Measurements from ENCODE around the gene SHOC1. TPM values are rescaled to one million over a fixed set of nuclear protein-coding genes. Genes with fewer than 3 reads are reported as not detected.
"Not testable (repeated sequence)": the region's sequence is repeated elsewhere in the genome, so short reads cannot be mapped to it uniquely, and the experiment has no call there.

SHOC1 gene
- total RNA-seq, 1 donor = under 0.01 TPM

- Histone ChIP-seq H3K27me3 (ENCODE audit: insufficient read depth, low read length) (no peaks in the 10 kb centered on the region), H4K20me1 (ENCODE audit: insufficient read depth, low read length) (no peaks in the 10 kb centered on the region), H3K79me2 (ENCODE audit: insufficient read depth, low read length) (no peaks in the 10 kb centered on the region), H3K9me3 (ENCODE audit: low read depth, low read length) (no peaks in the 10 kb centered on the region), H3K27ac (ENCODE audit: low read depth, low read length) (no peak overlapping the region), H3K4me3 (ENCODE audit: insufficient read depth, low read length) (no peak overlapping the region), H2AFZ (ENCODE audit: low read length) (no peak overlapping the region), H3K36me3 (ENCODE audit: insufficient read depth, low read length) (no peaks in the 10 kb centered on the region), H3K4me1 (ENCODE audit: insufficient read depth, low read length) (no peaks in the 10 kb centered on the region), H3K4me2 (ENCODE audit: insufficient read depth, low read length) (no peak overlapping the region)
- DNase-seq (ENCODE audit: insufficient read length, low spot score, missing footprints) = no peak
- TF ChIP-seq CTCF (IDR thresholded peaks at IDR 0.05; ENCODE audit: extremely low read depth, low read depth, low read length) = no peak
These were observed 761 bp upstream of the SHOC1 start for GRCh38 chr9:111795557-111795839.

GRCh38 chr9:111791821-111792220, 2.9 kb downstream of the SHOC1 start:
- not testable (repeated sequence) for H3K36me3 ChIP-seq (ENCODE audit: insufficient read depth, low read length); H3K4me1 ChIP-seq (ENCODE audit: insufficient read depth, low read length); H3K9me3 ChIP-seq (ENCODE audit: low read depth, low read length); H2AFZ ChIP-seq (ENCODE audit: low read length); H3K4me3 ChIP-seq (ENCODE audit: insufficient read depth, low read length); H3K4me2 ChIP-seq (ENCODE audit: insufficient read depth, low read length); H3K27me3 ChIP-seq (ENCODE audit: insufficient read depth, low read length); DNase-seq (ENCODE audit: insufficient read length, low spot score, missing footprints); H4K20me1 ChIP-seq (ENCODE audit: insufficient read depth, low read length); H3K79me2 ChIP-seq (ENCODE audit: insufficient read depth, low read length); H3K27ac ChIP-seq (ENCODE audit: low read depth, low read length)

- no peak for TF ChIP-seq CTCF (IDR thresholded peaks at IDR 0.05; ENCODE audit: extremely low read depth, low read depth, low read length)
- DNase-seq (ENCODE audit: insufficient read length, low spot score, missing footprints) = no peak
- Histone ChIP-seq H3K4me2 (ENCODE audit: insufficient read depth, low read length) (no peak overlapping the region), H3K4me1 (ENCODE audit: insufficient read depth, low read length) (no peaks in the 10 kb centered on the region), H3K9me3 (ENCODE audit: low read depth, low read length) (peaks cover 5% of the 10 kb centered on the region), H4K20me1 (ENCODE audit: insufficient read depth, low read length) (no peaks in the 10 kb centered on the region), H2AFZ (ENCODE audit: low read length) (no peak overlapping the region), H3K27ac (ENCODE audit: low read depth, low read length) (no peak overlapping the region), H3K4me3 (ENCODE audit: insufficient read depth, low read length) (no peak overlapping the region), H3K36me3 (ENCODE audit: insufficient read depth, low read length) (no peaks in the 10 kb centered on the region), H3K79me2 (ENCODE audit: insufficient read depth, low read length) (no peaks in the 10 kb centered on the region), H3K27me3 (ENCODE audit: insufficient read depth, low read length) (no peaks in the 10 kb centered on the region)
These were observed 4.9 kb downstream of the SHOC1 start for GRCh38 chr9:111789881-111790280.

- no peak for DNase-seq (ENCODE audit: insufficient read length, low spot score, missing footprints)
- Histone ChIP-seq H3K4me2 (ENCODE audit: insufficient read depth, low read length) (no peak overlapping the region), H2AFZ (ENCODE audit: low read length) (no peak overlapping the region), H3K4me1 (ENCODE audit: insufficient read depth, low read length) (no peaks in the 10 kb centered on the region), H3K27me3 (ENCODE audit: insufficient read depth, low read length) (no peaks in the 10 kb centered on the region), H3K79me2 (ENCODE audit: insufficient read depth, low read length) (no peaks in the 10 kb centered on the region), H3K27ac (ENCODE audit: low read depth, low read length) (no peak overlapping the region), H3K9me3 (ENCODE audit: low read depth, low read length) (peaks cover 5% of the 10 kb centered on the region), H4K20me1 (ENCODE audit: insufficient read depth, low read length) (no peaks in the 10 kb centered on the region), H3K4me3 (ENCODE audit: insufficient read depth, low read length) (no peak overlapping the region), H3K36me3 (ENCODE audit: insufficient read depth, low read length) (no peaks in the 10 kb centered on the region)
- no peak for TF ChIP-seq CTCF (IDR thresholded peaks at IDR 0.05; ENCODE audit: extremely low read depth, low read depth, low read length)
These were observed 10.9 kb downstream of the SHOC1 start for GRCh38 chr9:111783857-111784256.

- Histone ChIP-seq H3K4me2 (ENCODE audit: insufficient read depth, low read length) (no peak overlapping the region), H3K4me1 (ENCODE audit: insufficient read depth, low read length) (no peaks in the 10 kb centered on the region), H2AFZ (ENCODE audit: low read length) (no peak overlapping the region), H3K27ac (ENCODE audit: low read depth, low read length) (no peak overlapping the region), H3K4me3 (ENCODE audit: insufficient read depth, low read length) (no peak overlapping the region), H3K27me3 (ENCODE audit: insufficient read depth, low read length) (no peaks in the 10 kb centered on the region), H4K20me1 (ENCODE audit: insufficient read depth, low read length) (no peaks in the 10 kb centered on the region), H3K9me3 (ENCODE audit: low read depth, low read length) (peaks cover 5% of the 10 kb centered on the region), H3K36me3 (ENCODE audit: insufficient read depth, low read length) (no peaks in the 10 kb centered on the region), H3K79me2 (ENCODE audit: insufficient read depth, low read length) (no peaks in the 10 kb centered on the region)
- DNase-seq (ENCODE audit: insufficient read length, low spot score, missing footprints) = no peak
- no peak for TF ChIP-seq CTCF (IDR thresholded peaks at IDR 0.05; ENCODE audit: extremely low read depth, low read depth, low read length)
These were observed 11.3 kb downstream of the SHOC1 start for GRCh38 chr9:111783424-111783823.
